Natural killer cell (primary cell): ENCODE data around the gene GRIN3B. TPM values are rescaled to one million over a fixed set of nuclear protein-coding genes. Genes with fewer than 3 reads are reported as not detected.

ENCODE experiments used
- ATAC-seq, 3 donors: fragments of 150-1000 bp in 2 of 3; fragments of 200-7000 bp in 1 of 3; cut with Tn5 transposase; 1 replicate in 1 of 3; 2 replicates in 2 of 3; pipeline ENCODE4 v1.10.0; 2021; ENCODE audit warnings: mild to moderate bottlenecking in 2 of 3, moderate library complexity in 2 of 3
- DNase-seq, 2 donors: peaks; one replicate each; pipeline versions ENCODE4 v3.0.0 to v3.0.0-alpha.2; 2013 to 2021; ENCODE audit warnings: mixed read lengths in 1 of 2
- H3K27ac ChIP-seq: one replicate; pipeline ENCODE4 v1.5.1; 2013; ENCODE audit warnings: mild to moderate bottlenecking, low read length
- H3K27me3 ChIP-seq: one replicate; pipeline ENCODE4 v1.6.1; 2013; ENCODE audit warnings: low read length; ENCODE audit not compliant: control insufficient read depth, insufficient read depth
- H3K36me3 ChIP-seq: one replicate; pipeline ENCODE4 v1.6.1; 2013; ENCODE audit warnings: low read length; ENCODE audit not compliant: control insufficient read depth, insufficient read depth
- H3K4me1 ChIP-seq: one replicate; pipeline ENCODE4 v1.6.1; 2013; ENCODE audit warnings: low read length; ENCODE audit not compliant: control insufficient read depth, insufficient read depth
- H3K4me3 ChIP-seq: one replicate; pipeline ENCODE4 v1.5.1; 2013; ENCODE audit warnings: low read length
- H3K9me3 ChIP-seq: one replicate; pipeline ENCODE4 v1.6.1; 2013; ENCODE audit warnings: low read length; ENCODE audit not compliant: control insufficient read depth, insufficient read depth
- H3K27ac Mint-ChIP-seq, 2 donors: one replicate each; pipeline ENCODE4 v1.8.0; 2022; ENCODE audit warnings: mild to moderate bottlenecking in 2 of 2, mixed read lengths in 2 of 2, moderate library complexity in 1 of 2
- H3K27me3 Mint-ChIP-seq, 2 donors: one replicate each; pipeline ENCODE4 v1.8.0; 2022; ENCODE audit warnings: low read depth in 2 of 2, mixed read lengths in 2 of 2
- H3K36me3 Mint-ChIP-seq: one replicate; pipeline ENCODE4 v1.8.0; 2022; ENCODE audit warnings: mixed read lengths
- H3K4me1 Mint-ChIP-seq, 2 donors: one replicate each; pipeline ENCODE4 v1.8.0; 2022; ENCODE audit warnings: mixed read lengths in 2 of 2
- H3K4me3 Mint-ChIP-seq: one replicate; pipeline ENCODE4 v1.8.0; 2022; ENCODE audit warnings: mild to moderate bottlenecking, moderate library complexity, mixed read lengths
- H3K9me3 Mint-ChIP-seq, 2 donors: one replicate each; pipeline ENCODE4 v1.8.0; 2022; ENCODE audit warnings: mixed read lengths in 2 of 2
- CTCF ChIP-seq: fragments of 200-600 bp; IDR thresholded peaks from one replicate; pipeline ENCODE4 v1.8.0; 2022; ENCODE audit warnings: antibody characterized with exemption
- WGBS: methylation state at CpG from one replicate; pipeline ENCODE4 v1.1.7; 2013; ENCODE audit warnings: missing lambda C conversion rate; ENCODE audit not compliant: insufficient coverage; 5-methylcytosine and 5-hydroxymethylcytosine counted together
- intact Hi-C: fragments of 100-400 bp; cut with micrococcal nuclease; formaldehyde crosslinking; loops from one replicate; pipeline ENCODE4 v1.14.2; 2022
- total RNA-seq, 4 donors: library from RNA; stranded (reverse); fragments of 120-200 nt in 1 of 4; gene quantifications; one replicate each; pipeline versions ENCODE4 v1.2.3 to v1.2.4, GENCODE V29; 2013 to 2022

The GRIN3B gene
- total RNA-seq, 3 donors from 2014 or later (not counting 1 experiment from before 2014, with no cell fraction given) = 0.09 to 0.15 TPM; not detected in 1

GRCh38 chr19:1025960-1026782 is 26.0 kb downstream of the GRIN3B start, which contains the start of gene CNN2:
Gene CNN2 (plus strand): TSS chr19:1026608. CDS start chr19:1026662, 54 bp downstream.
- H3K9me3 ChIP-seq = no peaks in the 10 kb centered on the region
- peak within 1 kb of the TSS; percentile 84 to 88 for H3K27ac Mint-ChIP-seq
- peak within 1 kb of the TSS; percentile 82 for H3K27ac ChIP-seq
- no peaks in the 10 kb centered on the region for H3K36me3 Mint-ChIP-seq
- H3K4me3 Mint-ChIP-seq = peak within 1 kb of the TSS; percentile 94
- peak within 1 kb of the TSS; percentile 61 for H3K4me3 ChIP-seq
- ATAC-seq (peak; percentile 46 to 70 (median 48)), DNase-seq (peak; percentile 61 to 80)
- H3K4me1 Mint-ChIP-seq = peaks cover 26 to 34% of the 10 kb centered on the region in 2 donors
- peaks cover 62% of the 10 kb centered on the region for H3K4me1 ChIP-seq
- peaks cover 0 to 2% of the 10 kb centered on the region in 2 donors for H3K27me3 Mint-ChIP-seq
- H3K9me3 Mint-ChIP-seq = no peaks in the 10 kb centered on the region
- TF ChIP-seq CTCF = no peak
- 5% methylated on average over 62 of the region's 63 CpGs for WGBS
- H3K27me3 ChIP-seq = no peaks in the 10 kb centered on the region
- peaks cover 2% of the 10 kb centered on the region for H3K36me3 ChIP-seq
- intact Hi-C loops = no loop called here

GRCh38 chr19:1026783-1027649 is 26.8 kb downstream of the GRIN3B start:
- Mint-ChIP-seq H3K27me3 (no peaks in the 10 kb centered on the region), H3K9me3 (no peaks in the 10 kb centered on the region), H3K36me3 (no peaks in the 10 kb centered on the region), H3K4me1 (peaks cover 19 to 27% of the 10 kb centered on the region in 2 donors), H3K4me3 (peak overlapping the region; percentile 94), H3K27ac (peak overlapping the region; percentile 84 to 88)
- Histone ChIP-seq H3K9me3 (no peaks in the 10 kb centered on the region), H3K27me3 (no peaks in the 10 kb centered on the region), H3K36me3 (peaks cover 6% of the 10 kb centered on the region), H3K4me3 (peak overlapping the region; percentile 61), H3K4me1 (peaks cover 61% of the 10 kb centered on the region), H3K27ac (peak overlapping the region; percentile 77)
- 2% methylated on average over 33 of the region's 36 CpGs for whole genome bisulfite sequencing
- DNase-seq = peak; percentile 46 to 60
- intact Hi-C loops = no loop called here
- TF ChIP-seq CTCF = no peak
- ATAC-seq = peak; percentile 16 to 33 (median 17)

GRCh38 chr19:1027650-1028061 is 27.4 kb downstream of the GRIN3B start:
- intact Hi-C loops = no loop called here
- Histone ChIP-seq H3K27ac (peak overlapping the region; percentile 77), H3K4me1 (peaks cover 62% of the 10 kb centered on the region), H3K4me3 (peak overlapping the region; percentile 61), H3K27me3 (no peaks in the 10 kb centered on the region), H3K36me3 (peaks cover 12% of the 10 kb centered on the region), H3K9me3 (no peaks in the 10 kb centered on the region)
- Mint-ChIP-seq H3K36me3 (no peaks in the 10 kb centered on the region), H3K27me3 (no peaks in the 10 kb centered on the region), H3K4me3 (peak overlapping the region; percentile 94), H3K9me3 (no peaks in the 10 kb centered on the region), H3K4me1 (peaks cover 19 to 27% of the 10 kb centered on the region in 2 donors), H3K27ac (peak overlapping the region; percentile 84 to 88)
- no peak for ATAC-seq
- TF ChIP-seq CTCF = no peak
- 2% methylated on average over 16 of the region's 16 CpGs for WGBS
- DNase-seq = peak in 1 of 2 donors; percentile 57
